GM23338 (cell line): Measurements from ENCODE around the gene SPATA18. TPM values are rescaled to one million over a fixed set of nuclear protein-coding genes. Genes with fewer than 3 reads are reported as not detected.

Source experiments
- ATAC-seq: fragments of 200-7000 bp; cut with Tn5 transposase; 3 replicates; pipeline ENCODE4 v1.9.1; 2020
- DNase-seq: peaks from one replicate; pipeline ENCODE4 v3.0.0-alpha.2; 2015; ENCODE audit warnings: low spot score
- H2AFZ ChIP-seq: fragments of 200-600 bp; sonication (generic); 2 replicates; pipeline ENCODE4 v1.8.0; 2016; ENCODE audit warnings: antibody characterized with exemption, mild to moderate bottlenecking, moderate library complexity
- H3F3A ChIP-seq: fragments of 200-600 bp; sonication (generic); replicated peaks from 2 replicates; pipeline ENCODE4 v1.8.0; 2017; ENCODE audit warnings: antibody characterized with exemption, mixed run types, low read depth
- H3K27ac ChIP-seq: fragments of 200-600 bp; sonication (generic); 2 replicates; pipeline ENCODE4 v1.6.1; 2016; ENCODE audit warnings: low read depth
- H3K27me3 ChIP-seq: fragments of 200-600 bp; sonication (generic); 2 replicates; pipeline ENCODE4 v1.8.0; 2016; ENCODE audit warnings: mild to moderate bottlenecking, mixed run types, moderate library complexity; ENCODE audit not compliant: insufficient read depth
- H3K36me3 ChIP-seq: fragments of 200-600 bp; sonication (generic); 2 replicates; pipeline ENCODE4 v1.8.0; 2016; ENCODE audit warnings: mild to moderate bottlenecking; ENCODE audit not compliant: insufficient read depth
- H3K4me1 ChIP-seq: fragments of 200-600 bp; sonication (generic); 2 replicates; pipeline ENCODE4 v1.8.0; 2016; ENCODE audit warnings: mild to moderate bottlenecking, moderate library complexity; ENCODE audit not compliant: insufficient read depth
- H3K4me2 ChIP-seq: fragments of 200-600 bp; sonication (generic); 2 replicates; pipeline ENCODE4 v1.7.1; 2017; ENCODE audit warnings: mixed run types
- H3K4me3 ChIP-seq: fragments of 200-600 bp; sonication (generic); 2 replicates; pipeline ENCODE4 v1.6.1; 2016; ENCODE audit warnings: mixed run types
- H3K79me2 ChIP-seq: fragments of 200-600 bp; sonication (generic); replicated peaks from 2 replicates; pipeline ENCODE4 v1.8.0; 2017; ENCODE audit warnings: mild to moderate bottlenecking; ENCODE audit not compliant: insufficient read depth
- H3K9me2 ChIP-seq: fragments of 200-600 bp; sonication (generic); 2 replicates; pipeline ENCODE4 v1.8.0; 2017; ENCODE audit not compliant: insufficient read depth
- H4K20me1 ChIP-seq: fragments of 200-600 bp; sonication (generic); replicated peaks from 2 replicates; pipeline ENCODE4 v1.8.0; 2017; ENCODE audit warnings: mild to moderate bottlenecking; ENCODE audit not compliant: insufficient read depth
- H3K27ac Mint-ChIP-seq: 2 replicates; pipeline ENCODE4 v1.8.0; 2020; ENCODE audit warnings: inconsistent platforms, mild to moderate bottlenecking, moderate library complexity, mixed read lengths
- H3K27me3 Mint-ChIP-seq: 3 replicates; pipeline ENCODE4 v1.8.0; 2022; ENCODE audit warnings: low read depth, mild to moderate bottlenecking, moderate library complexity, mixed read lengths, inconsistent platforms; ENCODE audit not compliant: insufficient read depth, poor library complexity
- H3K36me3 Mint-ChIP-seq: 3 replicates; pipeline ENCODE4 v1.8.0; 2021; ENCODE audit warnings: low read depth, mild to moderate bottlenecking, inconsistent platforms, moderate library complexity, mixed read lengths
- H3K4me1 Mint-ChIP-seq: 3 replicates; pipeline ENCODE4 v1.8.0; 2020; ENCODE audit warnings: mild to moderate bottlenecking, inconsistent platforms, mixed read lengths
- H3K4me3 Mint-ChIP-seq: 3 replicates; pipeline ENCODE4 v1.8.0; 2021; ENCODE audit warnings: moderate library complexity, mild to moderate bottlenecking, inconsistent platforms, mixed read lengths
- H3K9me3 Mint-ChIP-seq: 3 replicates; pipeline ENCODE4 v1.8.0; 2020; ENCODE audit warnings: moderate library complexity, mild to moderate bottlenecking, inconsistent platforms, mixed read lengths
- CREB1 ChIP-seq: fragments of 250-450 bp; sonication (Bioruptor Pico); IDR thresholded peaks from 2 replicates; pipeline ENCODE4 v1.5.0; 2020; ENCODE audit warnings: low read depth, mild to moderate bottlenecking, moderate library complexity
- CTCF ChIP-seq, 2 experiments: fragments of 200-600 bp in 1 of 2; sonication (generic) in 1 of 2; conservative IDR thresholded peaks; 2 replicates each; pipeline versions ENCODE4 v1.5.1 to v1.6.1; 2016 to 2017; ENCODE audit warnings: antibody characterized with exemption in 2 of 2, low read depth in 2 of 2, mild to moderate bottlenecking in 2 of 2, moderate library complexity in 1 of 2
- EZH2 ChIP-seq: fragments of 200-600 bp; sonication (generic); IDR thresholded peaks from one replicate; pipeline ENCODE4 v1.8.0; 2017; ENCODE audit warnings: antibody characterized with exemption, mild to moderate bottlenecking, low read depth; ENCODE audit not compliant: unreplicated experiment
- EZH2phosphoT487 ChIP-seq: fragments of 200-600 bp; sonication (generic); IDR thresholded peaks from one replicate; pipeline ENCODE4 v1.8.1; 2018; ENCODE audit warnings: antibody characterized with exemption; ENCODE audit not compliant: unreplicated experiment
- NANOG ChIP-seq: IDR thresholded peaks from 2 replicates; pipeline ENCODE4 v1.6.1; 2016; ENCODE audit warnings: antibody characterized with exemption, borderline replicate concordance
- POLR2AphosphoS5 ChIP-seq: IDR thresholded peaks from 2 replicates; pipeline ENCODE4 v1.6.1; 2016; ENCODE audit warnings: antibody characterized with exemption, low read depth
- REST ChIP-seq: IDR thresholded peaks from one replicate; pipeline ENCODE4 v1.6.1; 2018; ENCODE audit warnings: antibody characterized with exemption; ENCODE audit not compliant: unreplicated experiment
- ZNF114 ChIP-seq: fragments of 250-450 bp; sonication (Bioruptor Pico); IDR thresholded peaks from 2 replicates; pipeline ENCODE4 v1.5.0; 2020; ENCODE audit warnings: mild to moderate bottlenecking, moderate library complexity
- ZNF331 ChIP-seq: fragments of 250-450 bp; sonication (Bioruptor Pico); IDR thresholded peaks from 2 replicates; pipeline ENCODE4 v1.5.0; 2020; ENCODE audit warnings: low read depth, mild to moderate bottlenecking, moderate library complexity
- polyA plus RNA-seq: library from polyadenylated mRNA; unstranded; fragments of >200 nt; fragmentation: Nextera tagmentation; extraction: Ambion mirVana; gene quantifications from 2 replicates; pipeline ENCODE4 v1.2.1, GENCODE V29; 2016
- total RNA-seq: library from RNA; depleted of rRNA; stranded (reverse); fragments of >200 nt; shearing (Covaris generic); gene quantifications from 2 replicates; pipeline ENCODE4 v1.2.3, GENCODE V29; 2014
- TF ChIP-seq, protein P1 (sequence below): fragments of 250-450 bp; sonication (Bioruptor Pico); IDR thresholded peaks from 2 replicates; pipeline ENCODE4 v1.5.0; 2020; ENCODE audit warnings: mild to moderate bottlenecking, moderate library complexity

SPATA18 gene
- total and polyA plus RNA-seq, 2 experiments from 2014 or later = 1.5 to 2.5 TPM

DNA sequence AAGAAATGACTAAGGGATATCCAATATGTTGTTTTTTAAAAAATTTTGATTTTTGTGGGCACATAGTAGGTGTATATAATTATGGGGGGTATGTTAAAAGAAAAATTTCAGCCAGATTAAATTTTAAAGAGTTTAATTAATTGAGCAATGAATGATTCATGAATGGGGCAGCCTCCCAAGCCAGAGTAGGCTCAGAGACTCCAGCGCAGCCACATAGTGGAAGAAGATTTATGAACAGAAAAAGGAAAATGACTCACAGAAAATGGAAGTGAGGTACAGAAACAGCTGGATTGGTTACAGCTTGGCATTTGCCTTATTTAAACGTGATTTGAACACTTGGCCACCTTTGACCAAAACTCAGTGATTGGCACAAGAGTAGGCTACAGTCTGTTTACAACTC lies 91.7 kb downstream of the SPATA18 start (continued):
- no peak for TF ChIP-seq CREB1
- TF ChIP-seq REST = no peak

DNA sequence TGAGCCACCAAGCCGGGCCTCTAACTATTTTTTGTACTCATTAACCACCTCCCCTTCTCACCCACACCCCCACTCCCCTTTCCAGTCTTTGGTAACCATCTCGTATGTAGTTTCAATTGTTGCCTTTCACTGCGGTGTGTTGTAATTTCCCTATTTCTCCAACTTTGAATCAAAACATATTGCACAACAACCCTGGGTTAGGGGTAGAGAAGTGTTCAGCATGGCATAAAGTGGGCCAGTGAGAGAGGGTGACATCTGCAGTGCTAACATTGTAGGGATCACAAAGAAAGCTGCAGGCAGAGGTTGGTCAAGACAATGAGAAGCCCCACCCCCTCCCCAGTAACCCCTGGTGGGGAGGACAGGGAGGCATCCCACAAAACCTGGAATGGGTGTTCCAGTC lies 92.7 kb downstream of the SPATA18 start:
- H3K27ac Mint-ChIP-seq = no peak overlapping the region
- no peaks in the 10 kb centered on the region for H3K36me3 Mint-ChIP-seq
- peaks cover 12% of the 10 kb centered on the region for H3K9me3 Mint-ChIP-seq
- no peaks in the 10 kb centered on the region for H3K27me3 ChIP-seq
- H4K20me1 ChIP-seq = no peaks in the 10 kb centered on the region
- no peak overlapping the region for H3K27ac ChIP-seq
- H3K4me3 ChIP-seq = no peak overlapping the region
- H3K36me3 ChIP-seq = no peaks in the 10 kb centered on the region
- ATAC-seq (no peak), DNase-seq (peak; percentile 3)
- H3K4me1 Mint-ChIP-seq = no peaks in the 10 kb centered on the region
- no peaks in the 10 kb centered on the region for H3K4me1 ChIP-seq
- no peak overlapping the region for H2AFZ ChIP-seq
- no peaks in the 10 kb centered on the region for H3K79me2 ChIP-seq
- H3F3A ChIP-seq = no peaks in the 10 kb centered on the region
- peaks cover 1% of the 10 kb centered on the region for H3K27me3 Mint-ChIP-seq
- no peak overlapping the region for H3K4me3 Mint-ChIP-seq
- no peaks in the 10 kb centered on the region for H3K9me2 ChIP-seq
- no peak overlapping the region for H3K4me2 ChIP-seq
- TF ChIP-seq ZNF114 = no peak
- no peak for TF ChIP-seq CTCF (conservative IDR thresholded peaks at IDR 0.05; ENCODE audit: low read depth in 2 of 2)
- no peak for TF ChIP-seq NANOG
- TF ChIP-seq REST = no peak
- no peak for TF ChIP-seq POLR2AphosphoS5
- no peak for TF ChIP-seq EZH2
- no peak for TF ChIP-seq ZNF331 (CRISPR knock-in tag)
- TF ChIP-seq, protein P1, sequence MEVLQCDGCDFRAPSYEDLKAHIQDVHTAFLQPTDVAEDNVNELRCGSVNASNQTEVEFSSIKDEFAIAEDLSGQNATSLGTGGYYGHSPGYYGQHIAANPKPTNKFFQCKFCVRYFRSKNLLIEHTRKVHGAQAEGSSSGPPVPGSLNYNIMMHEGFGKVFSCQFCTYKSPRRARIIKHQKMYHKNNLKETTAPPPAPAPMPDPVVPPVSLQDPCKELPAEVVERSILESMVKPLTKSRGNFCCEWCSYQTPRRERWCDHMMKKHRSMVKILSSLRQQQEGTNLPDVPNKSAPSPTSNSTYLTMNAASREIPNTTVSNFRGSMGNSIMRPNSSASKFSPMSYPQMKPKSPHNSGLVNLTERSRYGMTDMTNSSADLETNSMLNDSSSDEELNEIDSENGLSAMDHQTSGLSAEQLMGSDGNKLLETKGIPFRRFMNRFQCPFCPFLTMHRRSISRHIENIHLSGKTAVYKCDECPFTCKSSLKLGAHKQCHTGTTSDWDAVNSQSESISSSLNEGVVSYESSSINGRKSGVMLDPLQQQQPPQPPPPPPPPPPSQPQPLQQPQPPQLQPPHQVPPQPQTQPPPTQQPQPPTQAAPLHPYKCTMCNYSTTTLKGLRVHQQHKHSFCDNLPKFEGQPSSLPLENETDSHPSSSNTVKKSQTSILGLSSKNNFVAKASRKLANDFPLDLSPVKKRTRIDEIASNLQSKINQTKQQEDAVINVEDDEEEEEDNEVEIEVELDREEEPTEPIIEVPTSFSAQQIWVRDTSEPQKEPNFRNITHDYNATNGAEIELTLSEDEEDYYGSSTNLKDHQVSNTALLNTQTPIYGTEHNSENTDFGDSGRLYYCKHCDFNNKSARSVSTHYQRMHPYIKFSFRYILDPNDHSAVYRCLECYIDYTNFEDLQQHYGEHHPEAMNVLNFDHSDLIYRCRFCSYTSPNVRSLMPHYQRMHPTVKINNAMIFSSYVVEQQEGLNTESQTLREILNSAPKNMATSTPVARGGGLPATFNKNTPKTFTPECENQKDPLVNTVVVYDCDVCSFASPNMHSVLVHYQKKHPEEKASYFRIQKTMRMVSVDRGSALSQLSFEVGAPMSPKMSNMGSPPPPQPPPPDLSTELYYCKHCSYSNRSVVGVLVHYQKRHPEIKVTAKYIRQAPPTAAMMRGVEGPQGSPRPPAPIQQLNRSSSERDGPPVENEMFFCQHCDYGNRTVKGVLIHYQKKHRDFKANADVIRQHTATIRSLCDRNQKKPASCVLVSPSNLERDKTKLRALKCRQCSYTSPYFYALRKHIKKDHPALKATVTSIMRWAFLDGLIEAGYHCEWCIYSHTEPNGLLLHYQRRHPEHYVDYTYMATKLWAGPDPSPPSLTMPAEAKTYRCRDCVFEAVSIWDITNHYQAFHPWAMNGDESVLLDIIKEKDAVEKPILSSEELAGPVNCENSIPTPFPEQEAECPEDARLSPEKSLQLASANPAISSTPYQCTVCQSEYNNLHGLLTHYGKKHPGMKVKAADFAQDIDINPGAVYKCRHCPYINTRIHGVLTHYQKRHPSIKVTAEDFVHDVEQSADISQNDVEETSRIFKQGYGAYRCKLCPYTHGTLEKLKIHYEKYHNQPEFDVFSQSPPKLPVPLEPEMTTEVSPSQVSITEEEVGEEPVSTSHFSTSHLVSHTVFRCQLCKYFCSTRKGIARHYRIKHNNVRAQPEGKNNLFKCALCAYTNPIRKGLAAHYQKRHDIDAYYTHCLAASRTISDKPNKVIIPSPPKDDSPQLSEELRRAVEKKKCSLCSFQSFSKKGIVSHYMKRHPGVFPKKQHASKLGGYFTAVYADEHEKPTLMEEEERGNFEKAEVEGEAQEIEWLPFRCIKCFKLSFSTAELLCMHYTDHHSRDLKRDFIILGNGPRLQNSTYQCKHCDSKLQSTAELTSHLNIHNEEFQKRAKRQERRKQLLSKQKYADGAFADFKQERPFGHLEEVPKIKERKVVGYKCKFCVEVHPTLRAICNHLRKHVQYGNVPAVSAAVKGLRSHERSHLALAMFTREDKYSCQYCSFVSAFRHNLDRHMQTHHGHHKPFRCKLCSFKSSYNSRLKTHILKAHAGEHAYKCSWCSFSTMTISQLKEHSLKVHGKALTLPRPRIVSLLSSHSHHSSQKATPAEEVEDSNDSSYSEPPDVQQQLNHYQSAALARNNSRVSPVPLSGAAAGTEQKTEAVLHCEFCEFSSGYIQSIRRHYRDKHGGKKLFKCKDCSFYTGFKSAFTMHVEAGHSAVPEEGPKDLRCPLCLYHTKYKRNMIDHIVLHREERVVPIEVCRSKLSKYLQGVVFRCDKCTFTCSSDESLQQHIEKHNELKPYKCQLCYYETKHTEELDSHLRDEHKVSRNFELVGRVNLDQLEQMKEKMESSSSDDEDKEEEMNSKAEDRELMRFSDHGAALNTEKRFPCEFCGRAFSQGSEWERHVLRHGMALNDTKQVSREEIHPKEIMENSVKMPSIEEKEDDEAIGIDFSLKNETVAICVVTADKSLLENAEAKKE (CRISPR knock-in tag) = no peak
- TF ChIP-seq EZH2phosphoT487 = no peak
- no peak for TF ChIP-seq CREB1
